OCI-LY7 (cell line): Measurements from ENCODE around the gene EIF2S1.

Experiments used
- CTCF ChIP-seq: fragments of 200-600 bp; sonication (generic); conservative IDR thresholded peaks from 2 replicates; pipeline ENCODE4 v1.5.1; 2014; ENCODE audit warnings: mild to moderate bottlenecking, antibody characterized with exemption, low read length, moderate library complexity, mixed read lengths
- EZH2phosphoT487 ChIP-seq: fragments of 200-600 bp; sonication (generic); IDR thresholded peaks from 2 replicates; pipeline ENCODE4 v1.6.1; 2018; ENCODE audit warnings: low read depth, borderline replicate concordance, mild to moderate bottlenecking, mixed run types, antibody characterized with exemption, low read length, moderate library complexity, mixed read lengths

DNA sequence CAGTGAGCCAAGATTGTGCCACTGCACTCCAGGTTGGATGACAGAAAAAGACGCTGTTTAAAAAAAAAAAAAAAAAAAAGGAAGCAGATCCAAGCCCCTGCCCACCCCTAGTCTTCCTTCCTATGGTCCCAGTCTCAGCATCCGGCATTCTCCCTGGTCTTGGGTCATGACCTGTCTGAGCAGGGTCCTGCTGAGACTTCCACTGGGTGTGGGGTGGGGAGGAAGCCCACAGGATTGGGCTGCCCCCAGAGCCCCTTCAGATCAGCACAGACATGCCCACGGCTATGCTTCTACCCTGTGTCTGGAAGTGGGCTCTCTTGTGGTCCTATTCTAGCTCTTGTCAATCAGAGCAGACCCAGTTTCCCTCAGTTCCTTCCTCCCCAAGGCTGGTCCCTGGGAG lies 64.4 kb downstream of the EIF2S1 start:
- TF ChIP-seq CTCF (no peak), EZH2phosphoT487 (no peak)
